Measurements from ENCODE around the gene SNX4.

The SNX4 gene

DNA sequence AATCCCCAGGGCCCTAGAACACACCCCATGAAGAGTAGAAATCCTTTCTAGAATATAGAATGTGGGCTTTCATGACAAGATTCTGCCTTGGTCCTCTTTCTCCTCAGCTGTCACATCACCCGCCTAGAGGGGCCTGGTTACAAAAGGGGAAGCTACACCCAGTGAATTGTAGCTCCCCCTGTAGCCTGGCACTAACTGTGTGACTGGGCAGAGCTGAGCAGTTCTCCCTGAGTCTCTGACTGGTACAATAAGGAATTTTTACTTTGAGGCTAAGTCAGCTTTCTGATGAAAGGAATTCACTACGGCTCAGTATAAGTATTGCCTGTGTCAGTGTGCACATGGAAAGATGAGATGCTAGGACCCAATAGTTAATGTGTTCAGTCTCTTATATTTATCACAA lies 116.2 kb downstream of the SNX4 start:
- no peak for DNase-seq (ENCODE audit: low spot score)

DNA sequence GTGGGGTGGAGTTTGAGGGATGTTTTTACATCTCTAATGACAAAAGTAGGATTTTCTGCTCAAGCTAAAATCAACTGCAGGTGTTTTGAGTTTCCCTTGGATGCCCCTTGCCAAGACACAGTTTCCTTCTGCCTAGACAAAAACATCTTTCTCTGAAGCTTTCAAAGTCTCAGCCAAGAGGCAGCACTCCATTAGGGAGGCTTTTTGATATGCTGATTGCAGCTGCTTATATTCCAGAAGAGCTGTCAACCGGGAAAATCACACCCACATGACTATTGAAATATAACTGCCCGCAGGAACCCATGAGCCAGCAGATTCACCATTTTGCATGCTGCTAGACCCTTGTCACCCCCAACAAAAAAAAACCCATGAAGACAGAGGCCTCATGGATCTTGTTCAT lies 117.4 kb downstream of the SNX4 start:
- no peak for DNase-seq (ENCODE audit: low spot score)

DNA sequence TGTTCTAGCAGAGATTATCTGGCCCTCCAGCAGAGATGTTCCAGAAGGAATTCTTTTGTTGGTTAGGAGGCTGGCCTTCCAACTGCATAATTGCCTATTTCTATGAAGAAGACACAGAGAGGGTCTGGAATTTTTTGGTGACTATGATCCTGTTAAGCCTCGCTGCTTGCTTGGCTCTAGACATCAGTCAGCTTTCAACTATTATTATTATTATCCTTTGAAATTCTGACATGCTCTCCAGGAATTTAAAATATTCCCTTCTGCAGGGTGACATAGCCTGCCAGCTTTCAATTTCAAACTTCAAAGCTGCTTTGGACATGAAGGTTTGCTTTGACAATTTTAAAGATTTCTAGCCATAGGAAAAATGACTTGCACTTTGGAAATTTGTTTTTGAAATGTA lies 118.6 kb downstream of the SNX4 start:
- DNase-seq (ENCODE audit: low spot score) = no peak

GRCh38 chr3:125398952-125399351 lies 121.0 kb downstream of the SNX4 start:
- DNase-seq (ENCODE audit: low spot score) = no peak
